Left lobe of liver (tissue), 2 donors: ENCODE data around the gene ZW10. TPM values are rescaled to one million over a fixed set of nuclear protein-coding genes. Genes with fewer than 3 reads are reported as not detected.
A peak's percentile ranks its signal among the peaks of the same experiment; 100 is the strongest.
"Not testable (repeated sequence)": the region's sequence is repeated elsewhere in the genome, so short reads cannot be mapped to it uniquely, and the experiment has no call there.

ENCODE experiments used
- ATAC-seq: fragments of 200-7000 bp; cut with Tn5 transposase; one replicate; pipeline ENCODE4 v1.9.1; 2020; ENCODE audit warnings: mild to moderate bottlenecking, moderate library complexity
- DNase-seq: peaks from one replicate; pipeline ENCODE4 v3.0.0-alpha.2; 2020; ENCODE audit warnings: low spot score
- total RNA-seq: library from RNA; stranded (reverse); gene quantifications from one replicate; pipeline ENCODE4 v1.2.1, GENCODE V29; 2021
- donor health status: DM: no; HTN: no; CAD: no; lungs with moderate emphysema.
- donor health status: DM: no; HTN: yes; CAD: no.

Gene ZW10
- total RNA-seq, 1 donor from 2014 or later: 6.3 TPM

GRCh38 chr11:113764527-113765219, 8.8 kb downstream of the ZW10 start:
- ATAC-seq (no peak), DNase-seq (no peak)

GRCh38 chr11:113763040-113763439, 10.5 kb downstream of the ZW10 start:
- not testable (repeated sequence) for ATAC-seq, DNase-seq

GRCh38 chr11:113760241-113760640, 13.3 kb downstream of the ZW10 start:
- no peak for ATAC-seq
- DNase-seq: no peak

GRCh38 chr11:113752932-113753331, 20.6 kb downstream of the ZW10 start:
- DNase-seq: no peak

GRCh38 chr11:113736323-113736722, 37.2 kb downstream of the ZW10 start:
- ATAC-seq: no peak
- DNase-seq: no peak

More at GRCh38 chr11:113752932-113753331, 20.6 kb downstream of the ZW10 start:
- no peak for ATAC-seq

GRCh38 chr11:113732092-113732491, 41.4 kb downstream of the ZW10 start:
- DNase-seq: no peak
- ATAC-seq: no peak

GRCh38 chr11:113730887-113731726, 42.4 kb downstream of the ZW10 start:
- no peak for DNase-seq
- peak; percentile 84 for ATAC-seq

- DNase-seq: no peak
- ATAC-seq: no peak
Measured at GRCh38 chr11:113729456-113729855, 44.0 kb downstream of the ZW10 start.

- ATAC-seq (no peak), DNase-seq (no peak)
Measured at GRCh38 chr11:113728814-113729213, 44.7 kb downstream of the ZW10 start.

- ATAC-seq (no peak), DNase-seq (no peak)
Measured at GRCh38 chr11:113725913-113726312, 47.6 kb downstream of the ZW10 start.

GRCh38 chr11:113725407-113725806, 48.1 kb downstream of the ZW10 start:
- ATAC-seq (no peak), DNase-seq (no peak)

- DNase-seq: no peak
- no peak for ATAC-seq
Measured at GRCh38 chr11:113724778-113725177, 48.7 kb downstream of the ZW10 start.

- no peak for ATAC-seq
- DNase-seq: no peak
Measured at GRCh38 chr11:113723787-113724186, 49.7 kb downstream of the ZW10 start.

- DNase-seq: no peak
- no peak for ATAC-seq
Measured at GRCh38 chr11:113722934-113723333, 50.6 kb downstream of the ZW10 start.

GRCh38 chr11:113722221-113722620, 51.3 kb downstream of the ZW10 start:
- DNase-seq (no peak), ATAC-seq (no peak)

- ATAC-seq: no peak
- no peak for DNase-seq
Measured at GRCh38 chr11:113721462-113722066, 51.9 kb downstream of the ZW10 start.

GRCh38 chr11:113720478-113720877, 53.0 kb downstream of the ZW10 start:
- DNase-seq, ATAC-seq: not testable (repeated sequence)

GRCh38 chr11:113715882-113716625, 57.4 kb downstream of the ZW10 start:
- no peak for ATAC-seq
- no peak for DNase-seq

- ATAC-seq (no peak), DNase-seq (no peak)
Measured at GRCh38 chr11:113715273-113715672, 58.2 kb downstream of the ZW10 start.

GRCh38 chr11:113710989-113711388, 62.5 kb downstream of the ZW10 start:
- no peak for DNase-seq
- no peak for ATAC-seq
